ENCODE measurements around the gene FAN1. TPM values are rescaled to one million over a fixed set of nuclear protein-coding genes. Genes with fewer than 3 reads are reported as not detected.
A peak's percentile ranks its signal among the peaks of the same experiment; 100 is the strongest.

FAN1 gene
- total RNA-seq, 1 experiment from 2014 or later, result 14.9 TPM

DNA sequence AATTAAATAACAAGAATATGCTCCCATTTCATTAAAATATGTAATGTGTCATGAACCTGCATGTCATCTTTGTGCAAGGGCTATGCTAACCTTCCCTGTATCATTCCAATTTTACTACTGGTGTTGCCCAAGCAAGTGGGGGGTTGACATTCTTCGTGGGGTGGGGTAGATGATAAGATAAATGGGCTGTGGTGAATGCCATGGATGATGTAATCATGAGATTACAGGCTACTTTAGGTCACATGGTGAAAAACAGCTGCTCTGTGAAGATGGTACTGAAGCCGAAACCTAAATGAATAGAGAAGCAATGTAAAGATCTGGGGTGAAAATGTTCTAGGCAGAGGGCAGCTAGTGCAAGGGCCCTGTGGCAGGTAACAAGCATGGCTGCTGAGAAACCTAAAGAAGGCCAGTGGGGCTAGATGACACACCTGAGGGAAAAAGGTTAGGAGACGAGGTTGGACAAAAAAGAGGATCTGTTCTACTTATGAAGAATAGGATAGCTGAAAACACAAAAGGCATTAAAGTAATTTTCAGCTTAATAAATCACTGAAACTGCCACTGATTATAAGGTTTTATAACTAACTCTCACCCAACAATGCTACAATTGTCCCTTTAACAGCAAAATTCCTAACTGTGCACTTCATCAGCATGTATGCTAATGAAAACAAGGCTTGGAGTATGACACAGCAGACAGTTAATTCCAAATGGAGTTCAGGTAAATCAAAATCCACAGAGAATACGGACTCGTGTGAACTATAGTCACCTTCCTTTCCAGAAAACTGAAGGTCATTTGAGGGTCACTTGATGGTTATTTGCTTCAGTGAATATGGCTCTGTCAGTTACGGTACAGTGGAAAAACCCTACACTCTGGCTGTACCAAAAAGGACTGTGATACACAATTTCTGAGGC lies 52.8 kb downstream of the FAN1 start:
- peak; percentile 11 for DNase-seq (ENCODE audit: low spot score)

DNA sequence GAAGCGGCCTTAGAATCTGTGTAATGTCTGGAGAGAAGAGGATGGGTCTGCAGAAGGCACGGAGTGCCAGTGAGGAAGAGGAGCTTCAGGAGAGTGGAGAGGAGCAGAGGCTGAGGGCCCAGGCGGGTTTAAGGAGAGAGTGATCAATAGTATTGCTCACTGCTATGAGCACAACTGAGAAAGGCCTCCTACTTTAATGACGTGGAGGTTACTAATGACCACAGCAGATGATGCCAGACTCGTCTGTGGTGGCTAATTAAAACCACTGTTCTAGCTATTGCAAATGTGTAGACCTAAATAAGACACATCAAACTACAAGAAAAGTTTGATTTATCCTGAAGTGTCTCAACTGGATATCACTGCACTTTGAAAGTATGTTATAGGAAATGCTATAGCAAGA lies 54.5 kb downstream of the FAN1 start:
- no peak for DNase-seq (ENCODE audit: low spot score)

DNA sequence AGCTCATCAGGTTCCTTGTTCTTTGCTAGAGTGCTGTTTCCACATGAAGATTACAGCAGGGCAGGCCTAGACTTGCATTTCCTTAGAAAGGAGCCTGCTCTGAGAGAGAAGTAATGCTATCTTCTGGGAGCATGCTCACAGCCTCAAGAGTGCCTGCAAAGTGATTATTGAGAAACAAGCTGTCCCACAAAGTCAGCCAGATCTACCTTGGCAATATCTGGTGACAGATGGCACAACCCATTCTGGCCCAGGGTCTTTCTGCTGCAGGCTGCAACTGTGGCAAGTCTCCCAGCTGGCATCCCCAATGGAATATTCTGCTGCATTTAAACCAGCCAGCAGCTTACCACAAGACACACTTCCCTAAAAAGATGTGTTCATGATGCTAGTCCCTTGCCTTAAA lies 58.4 kb downstream of the FAN1 start:
- DNase-seq (ENCODE audit: low spot score), result no peak

DNA sequence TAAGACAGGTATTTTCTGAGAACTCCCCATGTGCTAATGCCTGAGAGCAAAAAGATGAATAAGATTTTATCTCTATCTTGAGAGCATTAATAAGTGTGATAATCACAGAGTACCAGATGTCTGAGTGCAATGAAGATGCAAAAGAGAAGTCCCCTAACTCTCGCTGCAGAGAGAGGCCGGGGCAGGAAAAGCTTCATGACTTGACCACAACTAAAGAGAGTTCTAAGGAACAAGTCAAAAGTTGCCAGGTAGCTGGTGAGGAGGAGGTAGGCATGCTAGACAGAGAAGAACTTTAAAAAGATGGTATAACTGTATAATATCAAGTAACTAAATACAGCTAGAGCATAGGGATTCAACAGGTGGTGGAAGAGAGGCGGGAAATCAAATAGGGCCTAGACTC lies 58.9 kb downstream of the FAN1 start:
- no peak for DNase-seq (ENCODE audit: low spot score)

DNA sequence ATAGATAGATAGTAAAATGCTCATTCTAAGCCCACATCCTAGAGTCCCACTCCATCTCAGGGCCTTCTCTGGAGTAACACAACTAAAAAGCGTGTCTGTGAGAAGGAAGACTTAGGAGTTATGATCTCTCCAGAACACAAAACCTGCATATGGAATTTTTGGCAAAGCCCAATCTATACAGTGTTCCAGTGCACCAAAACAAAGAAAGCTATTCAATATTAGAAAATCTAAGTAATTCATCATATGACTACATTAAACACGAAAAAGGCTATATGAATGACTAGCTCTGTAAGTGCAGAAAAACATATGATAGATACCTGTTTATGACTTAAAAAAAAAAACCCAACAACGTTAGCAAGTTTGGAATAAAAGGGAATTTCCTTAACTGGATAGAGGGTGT lies 60.0 kb downstream of the FAN1 start:
- DNase-seq (ENCODE audit: low spot score), result no peak

DNA sequence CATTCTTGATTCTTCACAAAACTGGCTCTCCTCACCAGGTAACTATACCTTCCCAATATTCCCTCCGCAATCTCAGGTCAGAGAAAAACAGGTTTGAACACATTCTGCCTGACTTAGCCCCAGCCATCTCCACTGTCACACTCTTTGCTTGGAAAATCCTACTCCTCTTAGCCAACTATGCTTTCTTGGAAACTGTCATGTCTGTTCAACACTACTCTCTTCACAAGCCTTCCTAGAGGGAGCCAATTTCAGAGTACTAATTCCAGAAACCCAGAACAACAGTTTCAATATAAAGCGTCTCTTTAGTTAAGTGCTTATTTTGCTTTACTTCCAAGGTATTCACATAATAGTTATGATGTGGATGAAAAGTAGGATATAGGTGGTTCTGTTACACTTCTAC lies 66.0 kb downstream of the FAN1 start:
- DNase-seq (ENCODE audit: low spot score), result no peak

DNA sequence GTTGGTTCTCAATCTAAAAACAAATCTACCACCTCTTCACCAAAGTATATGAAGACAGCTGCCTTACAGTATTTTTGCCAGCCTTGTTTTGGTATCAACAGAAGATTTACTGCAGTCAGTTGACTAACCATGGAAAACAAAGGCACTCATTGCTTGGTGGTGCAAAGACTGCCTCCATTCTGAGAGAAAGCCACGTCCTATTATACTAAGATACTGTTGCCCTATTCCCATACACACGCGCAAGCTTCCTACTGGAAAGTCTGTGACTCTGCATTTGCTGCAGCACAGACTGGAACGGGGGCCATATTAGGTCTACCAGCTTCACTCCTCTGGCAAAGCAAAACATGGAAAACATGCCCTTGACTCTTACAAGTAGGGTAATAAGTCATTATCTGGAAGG lies 69.7 kb downstream of the FAN1 start:
- no peak for DNase-seq (ENCODE audit: low spot score)

DNA sequence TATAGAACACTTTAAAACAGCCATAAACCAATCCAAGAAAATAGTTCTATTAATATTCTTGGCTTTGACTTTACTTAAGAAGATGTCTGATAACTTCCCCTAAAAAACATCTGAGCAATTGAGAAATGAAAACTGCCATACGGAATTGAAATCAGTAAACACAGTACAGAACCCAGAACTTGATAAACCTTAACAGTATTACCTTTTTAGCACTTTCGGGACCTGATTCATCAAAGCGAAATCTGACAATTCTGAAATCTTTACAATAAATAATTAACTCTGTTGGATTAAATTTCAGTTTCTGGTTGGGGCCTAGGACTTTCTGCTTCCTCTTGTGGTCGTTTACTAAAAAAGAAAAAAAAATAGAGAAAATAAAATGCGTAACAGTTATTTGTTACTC lies 70.4 kb downstream of the FAN1 start:
- no peak for DNase-seq (ENCODE audit: low spot score)

DNA sequence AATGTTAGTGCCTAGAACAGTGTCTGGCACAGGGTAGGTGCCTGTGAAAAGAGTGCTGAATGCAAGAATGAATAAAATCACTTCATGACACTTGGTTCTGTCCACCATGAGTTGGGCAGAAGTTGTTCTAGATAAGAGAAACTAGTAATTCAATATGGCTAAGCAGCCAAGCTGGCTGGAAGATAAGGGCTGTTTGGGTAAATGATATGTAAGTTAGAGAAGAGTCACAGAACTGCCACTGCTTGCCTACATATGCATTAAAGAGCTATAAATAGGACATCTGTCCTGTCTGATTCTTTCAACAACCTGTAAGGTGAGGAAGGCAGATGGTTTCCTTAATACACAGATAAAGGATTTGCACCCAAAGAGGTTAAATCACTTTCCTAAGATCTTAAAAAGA lies 74.6 kb downstream of the FAN1 start:
- DNase-seq (ENCODE audit: low spot score), result no peak

DNA sequence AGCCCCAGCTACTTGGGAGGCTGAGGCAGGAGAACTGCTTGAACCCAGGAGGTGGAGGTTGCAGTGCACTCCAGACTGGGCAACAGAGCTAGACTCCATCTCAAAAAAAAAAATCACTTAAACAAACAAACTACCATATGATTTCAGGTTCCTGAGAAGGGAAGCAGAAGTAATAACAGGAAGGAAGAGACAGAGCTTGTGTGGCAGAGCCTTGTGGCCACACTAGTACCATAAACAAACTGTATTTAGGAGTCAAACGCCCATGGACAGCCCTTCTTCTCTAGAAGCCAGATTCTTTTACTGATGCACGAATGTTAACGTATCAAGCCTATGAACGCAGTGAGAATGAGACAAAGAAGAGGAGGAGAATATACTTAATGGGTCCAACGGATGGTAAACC lies 75.7 kb downstream of the FAN1 start:
- DNase-seq (ENCODE audit: low spot score), result no peak

DNA sequence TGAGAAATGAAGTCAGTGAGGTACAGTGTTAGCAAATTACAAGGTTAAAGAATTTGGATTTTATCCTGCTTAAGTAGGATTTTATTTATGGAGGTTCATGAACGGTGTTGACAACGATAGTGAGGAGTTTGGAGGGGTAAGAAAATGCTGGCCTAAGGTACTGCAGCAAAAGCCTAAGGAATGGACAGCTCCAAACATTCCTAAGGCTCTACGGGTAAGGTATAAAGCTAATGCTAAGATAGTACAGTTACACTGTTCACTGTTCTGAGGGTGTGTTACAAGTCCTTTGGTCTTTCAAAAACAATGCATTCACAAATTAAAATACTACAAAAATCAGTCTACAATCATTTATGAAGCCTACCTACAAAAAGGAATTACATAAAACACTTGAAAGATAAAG lies 80.4 kb downstream of the FAN1 start:
- DNase-seq (ENCODE audit: low spot score), result no peak

DNA sequence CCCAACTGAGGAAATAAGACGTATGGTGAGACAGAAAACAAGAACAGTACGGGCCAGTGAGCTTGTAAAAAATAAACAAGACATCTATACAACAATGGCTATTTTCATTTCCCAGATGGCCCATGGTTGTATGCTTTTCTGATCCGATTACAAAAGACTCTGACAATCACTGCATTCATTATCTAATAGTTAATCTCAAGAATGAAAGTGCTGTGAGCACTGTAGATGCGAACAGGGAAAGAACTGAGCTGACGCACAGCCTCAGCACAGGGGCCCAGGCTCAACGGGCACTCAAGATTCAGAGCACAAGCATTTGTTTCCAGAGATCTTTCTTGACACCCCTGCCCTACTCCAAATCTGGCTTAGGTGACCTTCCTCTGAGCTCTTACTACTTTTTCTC lies 80.8 kb downstream of the FAN1 start:
- no peak for DNase-seq (ENCODE audit: low spot score)

DNA sequence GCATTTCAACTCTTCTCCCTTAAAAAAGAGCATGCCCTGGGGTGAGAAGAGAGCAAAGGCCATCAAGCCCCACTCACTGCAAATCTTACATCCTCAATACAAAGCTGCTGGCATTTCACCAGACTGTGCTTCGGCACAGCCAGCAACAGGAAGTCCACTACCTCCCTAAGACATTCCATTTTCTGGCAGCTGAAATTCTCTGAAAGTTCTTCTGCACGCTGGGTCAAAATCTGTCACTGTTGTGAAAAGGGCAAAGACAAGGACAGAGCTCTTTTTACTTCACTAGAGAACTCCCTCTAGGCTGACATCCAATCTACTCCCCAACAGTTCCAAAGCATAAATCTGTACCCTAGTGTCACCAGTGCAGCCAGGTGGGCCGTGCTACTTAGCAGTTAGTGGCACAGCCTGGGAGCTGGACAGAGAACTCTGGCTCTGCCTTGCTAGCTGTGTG lies 81.4 kb downstream of the FAN1 start:
- no peak for DNase-seq (ENCODE audit: low spot score)

DNA sequence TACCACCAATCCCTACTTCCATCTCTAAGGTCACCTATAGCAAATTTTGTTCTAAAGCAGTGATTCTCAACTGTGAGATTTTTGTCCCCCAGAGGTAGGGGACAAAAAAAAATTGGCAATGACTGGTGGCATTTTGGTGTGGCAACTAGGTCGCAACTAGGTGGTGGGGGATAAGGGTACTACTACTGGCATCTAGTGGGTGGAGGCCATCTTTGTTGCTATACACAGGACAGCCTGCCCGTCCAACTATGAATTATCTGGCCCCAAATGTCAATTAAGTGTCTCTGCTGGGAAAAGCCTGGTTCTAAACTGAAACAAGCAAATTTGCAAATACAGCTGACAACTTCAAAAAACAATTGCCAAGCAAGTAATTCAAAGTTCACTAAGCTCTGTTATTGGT lies 86.3 kb downstream of the FAN1 start:
- DNase-seq (ENCODE audit: low spot score), result no peak

DNA sequence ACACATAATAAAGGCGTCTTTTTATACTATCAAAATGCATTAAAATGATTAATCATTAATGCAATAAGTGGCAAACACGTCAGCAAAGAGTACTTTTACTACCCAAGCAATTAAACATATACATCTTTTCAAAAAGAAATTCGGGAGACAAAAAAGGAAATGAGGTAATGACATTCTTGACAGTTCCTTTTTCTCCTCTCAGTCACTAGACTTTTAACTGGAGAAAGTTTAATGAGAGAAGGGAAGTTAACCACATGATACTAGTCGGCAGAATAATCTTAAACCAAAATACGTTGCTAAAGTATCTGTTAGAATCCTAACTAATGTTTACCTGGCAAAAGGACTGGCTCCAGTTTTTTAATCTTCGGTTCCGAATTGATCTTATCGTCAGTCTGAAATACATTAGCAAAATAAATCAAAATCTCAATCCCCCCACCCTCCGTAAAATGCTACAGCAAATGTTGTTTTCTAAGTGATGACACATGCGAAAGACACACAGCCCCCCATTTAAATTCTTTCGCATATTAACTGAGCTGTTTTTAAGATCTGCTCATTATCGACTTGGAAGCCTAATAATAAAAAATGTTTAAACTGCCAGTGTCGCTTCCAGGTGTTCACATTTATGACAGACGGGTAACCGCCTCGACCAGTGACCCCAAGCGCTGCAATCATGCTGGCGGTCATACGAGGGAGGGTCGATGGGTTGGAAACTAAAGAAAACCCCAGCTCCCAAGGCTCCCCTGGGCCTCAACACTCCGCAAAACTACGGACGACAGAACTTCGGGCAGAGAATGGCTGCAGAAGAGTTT lies 86.9 kb downstream of the FAN1 start:
- no peak for DNase-seq (ENCODE audit: low spot score)

DNA sequence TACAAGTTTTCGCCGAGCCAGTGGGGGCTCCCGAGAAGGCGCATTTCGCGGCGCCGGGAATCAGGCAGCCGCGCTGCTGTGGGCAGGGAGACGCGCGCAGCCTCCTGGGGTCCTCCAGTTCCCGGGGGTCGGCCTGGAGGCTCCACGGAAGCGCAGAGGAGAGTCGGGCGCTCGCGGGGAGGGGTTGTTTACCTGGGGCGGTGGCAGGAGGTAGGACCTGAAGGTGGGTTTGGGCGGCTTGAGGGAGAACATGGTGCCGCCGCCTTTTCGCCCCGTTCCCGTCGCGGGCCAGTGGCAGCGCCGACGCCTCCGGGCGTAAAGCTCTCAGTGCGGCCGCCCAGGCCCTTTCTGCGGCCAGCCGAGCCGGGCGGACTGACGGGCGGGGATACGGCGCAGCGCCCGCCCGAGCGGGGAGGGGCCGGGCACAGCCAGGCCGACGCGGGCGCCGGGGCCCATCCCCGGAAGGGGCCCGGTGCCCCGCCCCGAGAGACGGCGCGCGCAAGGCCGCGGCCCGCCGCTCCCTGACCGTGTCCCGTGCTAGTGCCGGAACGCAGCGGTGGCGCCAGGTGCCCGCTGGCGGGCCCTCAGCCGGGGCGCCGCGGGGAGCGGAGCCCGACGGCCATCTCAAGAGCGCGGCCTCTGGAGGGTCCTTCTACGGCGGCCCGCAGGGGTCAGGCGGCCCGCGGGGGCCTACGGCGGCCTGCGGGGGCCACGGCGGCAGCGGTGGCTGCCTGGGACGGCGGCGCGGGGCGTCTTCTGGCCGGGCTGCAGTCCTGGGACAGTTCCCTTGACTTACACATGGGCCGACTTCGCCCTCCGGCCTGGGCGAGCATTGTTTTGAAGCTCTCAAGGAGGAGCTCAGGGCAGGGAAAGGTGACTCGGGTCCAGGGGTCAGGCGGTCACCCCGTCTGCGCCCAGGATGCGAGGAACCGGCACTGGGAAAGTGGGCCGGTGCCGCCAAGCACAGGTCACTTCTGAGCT lies 87.8 kb downstream of the FAN1 start, which contains the start of gene MTMR10:
MTMR10 (minus strand) TSS at position 374 of the 981 bp plus-strand sequence; CDS start at position 252, 122 bp downstream.
- peak; percentile 35 for DNase-seq (ENCODE audit: low spot score)

DNA sequence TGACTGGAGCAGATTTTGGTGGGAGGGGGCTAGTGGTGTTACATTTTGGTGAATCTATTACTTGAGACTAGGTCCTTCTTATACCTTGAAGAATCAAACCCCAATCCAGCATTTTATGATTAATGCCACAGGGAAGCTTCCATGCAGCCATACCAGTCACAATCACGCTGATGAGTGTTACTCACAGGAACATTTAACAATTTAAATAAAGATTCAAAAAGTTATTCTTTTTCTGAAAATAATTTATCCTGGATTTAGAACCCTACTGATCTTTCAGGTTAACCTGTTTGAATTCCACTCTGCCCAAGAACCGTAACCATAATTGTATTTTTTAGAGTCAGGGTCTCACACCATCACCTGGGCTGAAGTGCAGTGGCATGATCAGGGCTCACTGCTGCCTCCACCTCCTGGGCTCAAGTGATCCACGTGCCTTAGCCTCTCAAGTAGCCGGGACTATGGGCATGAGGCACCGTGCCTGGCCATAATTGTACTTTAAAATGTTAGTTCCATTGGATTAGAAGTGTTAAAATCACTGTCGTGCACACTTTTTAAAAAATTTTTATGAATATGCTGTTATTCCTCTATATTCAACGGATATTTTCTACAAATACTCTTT lies 88.6 kb downstream of the FAN1 start:
- no peak for DNase-seq (ENCODE audit: low spot score)

Measured in H4 (cell line).